HG03060 (cell line): ENCODE data around the gene NUDT15.
"Not testable (repeated sequence)": the region's sequence is repeated elsewhere in the genome, so short reads cannot be mapped to it uniquely, and the experiment has no call there.

Experiments used
- ATAC-seq: cut with Tn5 transposase; IDR thresholded peaks from one replicate; pipeline ENCODE4 v1.9.1; 2021; ENCODE audit warnings: low read depth, moderate number of reproducible peaks; ENCODE audit not compliant: unreplicated experiment

Gene NUDT15

GRCh38 chr13:48037346-48038173 is at the start of gene NUDT15:
Gene NUDT15, plus strand, starts transcription at chr13:48037726. Its CDS starts 21 bp downstream, at chr13:48037747.
- peak; percentile 83 for ATAC-seq

- no peak for ATAC-seq
Measured at GRCh38 chr13:47990427-47990826, 47.1 kb upstream of the NUDT15 start.

DNA sequence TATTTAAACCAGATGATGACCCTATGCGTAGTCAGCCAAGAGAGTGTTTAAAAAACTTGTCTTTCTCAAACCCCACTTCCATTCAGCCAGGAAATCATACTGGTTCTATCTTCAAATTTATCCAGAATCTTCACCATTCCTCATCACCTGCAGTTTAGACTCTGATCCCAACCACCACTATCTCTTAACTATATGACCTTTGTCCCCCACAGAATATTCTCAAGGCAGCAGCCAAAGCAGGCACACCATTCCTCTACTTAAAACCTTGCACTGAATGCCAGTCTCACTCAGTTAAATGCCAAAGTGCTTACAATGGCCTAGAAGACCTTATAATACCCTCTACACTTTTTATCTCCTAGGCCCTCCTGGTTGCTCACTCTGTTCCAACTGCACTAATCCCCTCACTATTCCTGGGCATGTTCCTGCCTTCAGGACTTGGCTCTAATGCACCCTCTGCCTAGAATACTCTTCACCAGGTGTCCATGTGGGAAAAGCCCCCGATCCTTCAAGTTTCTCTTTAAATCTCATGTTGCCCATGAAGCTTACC is 46.5 kb upstream of the NUDT15 start:
- no peak for ATAC-seq

DNA sequence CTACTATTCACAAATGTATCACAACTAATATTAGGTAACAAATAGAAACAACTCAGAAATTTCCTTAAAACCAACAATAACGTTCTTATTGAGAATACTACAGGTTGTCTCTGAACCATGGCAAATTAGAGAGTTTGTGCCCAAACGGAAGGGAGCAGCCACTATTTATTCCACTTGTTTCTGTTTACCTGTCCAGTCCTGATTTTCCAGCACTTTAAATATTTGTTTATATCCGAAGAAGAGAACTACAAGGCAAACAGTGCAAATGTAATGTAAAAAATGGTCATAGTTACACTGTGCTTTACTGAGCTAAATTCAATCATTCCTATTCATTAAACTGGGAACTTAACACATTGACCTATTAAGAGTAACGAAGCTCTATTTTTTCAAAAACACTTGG is 45.7 kb upstream of the NUDT15 start:
- ATAC-seq, result no peak

DNA sequence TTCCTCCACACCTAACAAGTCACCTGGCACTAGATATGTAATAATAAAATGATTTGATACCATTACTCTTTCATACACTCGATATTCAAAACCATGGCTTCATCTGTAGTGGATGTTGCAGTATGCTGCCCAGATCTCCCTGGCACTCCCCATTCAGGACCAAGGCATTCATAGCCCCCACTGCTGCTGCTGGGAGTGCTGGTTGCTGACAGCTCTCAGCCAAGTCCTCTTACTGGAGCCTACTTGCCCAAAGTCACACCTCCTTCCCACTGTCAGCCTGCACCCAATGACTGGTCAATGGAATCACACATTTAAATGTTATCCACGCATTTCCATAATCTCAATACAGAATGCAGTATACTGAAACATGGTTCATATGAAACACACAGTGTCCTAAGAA is 40.1 kb upstream of the NUDT15 start:
- ATAC-seq, result no peak

- no peak for ATAC-seq
Measured at GRCh38 chr13:47999973-48000372, 37.6 kb upstream of the NUDT15 start.

DNA sequence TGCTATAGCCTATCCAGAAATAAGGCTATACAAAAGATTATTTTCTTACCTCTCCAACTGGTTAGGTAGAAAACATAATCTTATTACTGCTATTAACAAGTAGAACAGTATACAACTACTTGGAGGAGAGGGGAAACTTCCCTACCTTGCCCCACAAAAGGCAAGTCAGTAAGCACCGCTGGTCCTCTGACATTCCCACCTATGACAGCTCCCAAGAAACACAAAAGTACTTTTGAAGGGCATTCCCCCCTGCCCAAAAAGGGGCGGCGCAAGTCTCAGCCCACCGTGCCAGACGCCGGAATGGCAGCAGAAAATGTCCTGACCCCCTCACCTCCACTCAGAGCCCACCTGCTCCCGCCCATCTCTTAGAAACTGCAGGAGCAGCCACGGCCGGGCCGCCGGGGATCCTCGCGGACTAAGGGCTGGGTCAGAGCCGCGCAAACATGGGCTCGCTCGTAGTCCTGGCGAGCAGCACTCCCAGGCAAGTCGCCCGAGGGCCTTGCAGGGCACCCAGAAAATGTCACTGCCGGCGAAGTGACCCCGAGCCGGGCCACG is 36.9 kb upstream of the NUDT15 start:
- peak; percentile 18 for ATAC-seq

DNA sequence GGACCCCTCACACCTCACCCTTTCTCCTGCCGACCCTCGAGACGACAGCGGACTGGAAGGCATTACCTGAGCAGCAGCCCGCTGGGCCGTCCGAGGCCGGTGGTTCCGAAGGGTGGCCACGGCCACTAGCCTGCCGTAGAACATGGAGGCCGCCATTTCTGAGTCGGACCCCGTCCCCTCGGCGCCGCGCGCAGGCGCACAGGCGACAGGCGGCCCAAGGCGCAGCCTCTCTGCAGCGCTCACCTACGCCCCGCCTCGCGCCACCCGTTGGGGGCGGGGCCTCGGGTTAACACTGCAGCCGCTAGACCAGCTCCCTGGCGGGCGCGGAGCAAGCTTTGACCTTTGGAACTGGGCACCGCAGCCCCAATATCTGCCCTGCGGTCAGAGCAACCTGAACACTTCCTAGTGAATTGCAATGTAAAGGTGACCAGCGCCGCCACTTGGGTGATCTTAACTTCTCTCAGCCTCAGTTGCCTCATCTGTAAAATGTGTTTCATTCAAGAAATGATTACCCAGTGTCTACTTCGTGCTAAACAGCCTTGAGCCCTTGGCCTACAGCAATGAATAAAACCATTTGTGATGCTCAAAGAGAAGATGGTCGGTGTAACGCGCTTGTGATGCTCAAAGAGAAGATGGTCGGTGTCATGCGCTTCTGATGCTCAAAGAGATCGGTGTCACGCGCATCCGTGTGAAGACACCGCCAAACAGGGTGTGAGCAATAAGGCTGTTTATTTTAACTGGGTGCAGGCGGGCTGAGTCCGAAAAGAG is 36.2 kb upstream of the NUDT15 start, which contains the start of gene SUCLA2:
Gene SUCLA2, minus strand, starts transcription at position 160 of the 768 bp plus-strand sequence. Its CDS starts 4 bp downstream, at position 156.
- peak; percentile 88 for ATAC-seq

GRCh38 chr13:48001999-48002398 is 35.5 kb upstream of the NUDT15 start:
- not testable (repeated sequence) for ATAC-seq

GRCh38 chr13:48004201-48004600 is 33.3 kb upstream of the NUDT15 start:
- no peak for ATAC-seq

DNA sequence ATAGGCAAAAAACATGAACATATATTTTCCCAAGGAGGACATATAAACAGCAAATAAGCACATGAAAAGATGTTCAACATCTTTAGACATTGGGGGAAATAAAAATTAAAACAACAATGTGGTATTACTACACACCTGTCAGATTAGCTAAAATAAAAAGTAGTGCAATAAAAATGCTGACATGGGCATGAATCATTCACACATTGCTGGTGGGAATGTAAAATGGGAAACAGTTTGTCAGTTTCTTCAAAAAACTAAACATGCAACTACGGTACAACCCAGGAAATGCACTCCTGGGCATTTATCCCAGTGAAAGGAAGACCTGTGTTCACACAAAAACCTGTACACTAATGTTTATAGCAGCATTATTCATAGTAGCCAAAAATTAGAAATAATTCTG is 31.1 kb upstream of the NUDT15 start:
- ATAC-seq, result no peak

DNA sequence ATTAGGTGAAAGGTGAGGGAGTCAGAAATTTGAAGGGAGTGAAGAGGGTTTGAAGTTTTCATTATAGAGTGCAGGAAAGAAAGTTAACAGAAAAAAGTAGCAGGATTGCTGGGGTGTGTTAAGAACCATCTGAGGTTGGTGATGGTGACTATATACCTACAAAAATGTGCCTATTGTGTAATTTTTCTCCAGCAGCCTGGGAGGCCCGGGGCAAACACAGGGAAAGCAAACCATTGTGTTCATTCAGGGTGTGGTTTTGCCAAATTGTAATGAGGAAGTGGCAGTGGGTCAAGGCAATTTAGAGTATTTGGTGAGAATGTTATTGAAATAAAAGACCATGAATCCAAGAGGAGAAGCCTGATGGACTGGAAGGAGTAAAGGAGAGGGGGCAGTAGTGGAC is 28.2 kb upstream of the NUDT15 start:
- no peak for ATAC-seq

GRCh38 chr13:48010698-48011097 is 26.8 kb upstream of the NUDT15 start:
- no peak for ATAC-seq

GRCh38 chr13:48012668-48013067 is 24.9 kb upstream of the NUDT15 start:
- no peak for ATAC-seq

- ATAC-seq, result no peak
Measured at GRCh38 chr13:48014359-48014758, 23.2 kb upstream of the NUDT15 start.

- ATAC-seq, result no peak
Measured at GRCh38 chr13:48018637-48019036, 18.9 kb upstream of the NUDT15 start.

GRCh38 chr13:48019796-48020195 is 17.7 kb upstream of the NUDT15 start:
- ATAC-seq, result no peak

- ATAC-seq, result no peak
Measured at GRCh38 chr13:48028066-48028465, 9.5 kb upstream of the NUDT15 start.

GRCh38 chr13:48029859-48030258 is 7.7 kb upstream of the NUDT15 start:
- no peak for ATAC-seq

DNA sequence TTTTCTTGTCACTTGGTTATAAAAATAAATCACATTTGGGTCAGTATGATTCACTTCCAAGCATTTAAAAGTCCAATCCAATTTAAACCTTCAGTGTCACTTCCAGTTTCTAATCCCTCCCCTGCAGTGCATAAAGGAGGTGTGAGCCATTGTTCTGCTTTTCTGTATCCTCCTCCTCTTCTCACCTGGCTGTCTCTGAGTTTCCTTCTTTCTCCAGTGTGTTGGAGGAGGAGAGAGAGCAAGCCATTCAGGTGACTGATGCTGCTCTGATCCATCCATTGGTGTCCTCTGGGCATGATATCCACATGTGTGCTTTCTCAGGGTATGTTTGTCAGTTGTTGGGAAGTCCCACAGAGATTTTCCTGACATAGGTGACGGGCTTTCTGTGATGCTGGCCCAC is 1.2 kb downstream of the NUDT15 start:
- ATAC-seq, result no peak

DNA sequence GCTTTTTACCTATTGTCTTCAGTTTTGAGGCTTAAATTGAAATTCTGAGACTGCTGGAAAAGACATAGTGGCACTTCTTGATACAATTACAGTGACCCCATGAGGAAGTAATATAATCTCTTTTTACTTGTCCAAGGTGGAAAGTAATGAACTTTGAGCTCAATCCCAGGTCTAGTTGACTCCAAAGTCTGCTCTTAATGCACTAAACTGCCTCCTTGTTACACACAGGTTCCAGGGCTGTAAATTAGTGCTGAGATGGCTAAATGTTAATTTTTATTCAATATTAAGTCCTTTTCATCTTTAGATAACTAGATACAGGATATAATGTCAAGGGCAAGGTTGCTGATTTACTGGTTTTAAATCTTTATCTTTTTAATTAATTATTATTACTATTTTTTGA is 2.5 kb downstream of the NUDT15 start:
- ATAC-seq, result no peak
